Vagina (tissue), 2 donors: ENCODE data around the gene LRRN4CL.

Experiments
- CTCF ChIP-seq, 3 experiments: fragments of 450-650 bp in 2 of 3; fragments of 200-600 bp in 1 of 3; sonication (generic) in 1 of 3; IDR thresholded peaks; one replicate each; pipeline ENCODE4 v1.5.1; 2017 to 2019; ENCODE audit warnings: antibody characterized with exemption in 3 of 3, mild to moderate bottlenecking in 2 of 3, moderate library complexity in 2 of 3
- POLR2A ChIP-seq, 2 donors: fragments of 450-650 bp; IDR thresholded peaks; one replicate each; pipeline ENCODE4 v1.6.1; 2017; ENCODE audit warnings: antibody characterized with exemption in 2 of 2, mild to moderate bottlenecking in 2 of 2, moderate library complexity in 2 of 2
- POLR2AphosphoS5 ChIP-seq, 2 donors: sonication (generic); formaldehyde crosslinking; IDR thresholded peaks; one replicate each; pipeline ENCODE4 v1.9.0; 2017; ENCODE audit warnings: antibody characterized with exemption in 2 of 2, mild to moderate bottlenecking in 2 of 2, low read depth in 1 of 2; ENCODE audit not compliant: insufficient read depth in 1 of 2

GRCh38 chr11:62707277-62707861, 18.0 kb upstream of the LRRN4CL start, which contains the start of the genes BSCL2 and GNG3:
- TF ChIP-seq POLR2A (IDR thresholded peaks at IDR 0.05) (no peak), CTCF (IDR thresholded peaks at IDR 0.05) (no peak), POLR2AphosphoS5 (IDR thresholded peaks at IDR 0.05; ENCODE audit: insufficient read depth in 1 of 2, low read depth in 1 of 2) (no peak)
